Measurements from ENCODE around the gene CACNA1F.

Gene CACNA1F

GRCh38 chrX:49214996-49215526 is 18.1 kb downstream of the CACNA1F start:
- Histone ChIP-seq H3K27ac (replicated peaks) (no peak overlapping the region), H3K27me3 (ENCODE audit: insufficient read depth, poor library complexity, severe bottlenecking) (no peaks in the 10 kb centered on the region), H3K4me3 (replicated peaks; ENCODE audit: insufficient read depth, low read length) (no peak overlapping the region)
- no peak for DNase-seq (ENCODE audit: low read depth in 1 of 2, low spot score in 1 of 2)
- no peak for TF ChIP-seq CTCF (IDR thresholded peaks at IDR 0.05; ENCODE audit: insufficient read depth, low read length)
- TF ChIP-seq REST (IDR thresholded peaks at IDR 0.05; ENCODE audit: insufficient replicate concordance, low read depth), result no peak
- TF ChIP-seq SPI1 (IDR thresholded peaks at IDR 0.05; ENCODE audit: borderline replicate concordance, low read depth), result no peak
- TF ChIP-seq POLR2AphosphoS5 (IDR thresholded peaks at IDR 0.05; ENCODE audit: low read depth), result no peak

- Histone ChIP-seq H3K4me3 (replicated peaks; ENCODE audit: insufficient read depth, low read length) (no peak overlapping the region), H3K27me3 (ENCODE audit: insufficient read depth, poor library complexity, severe bottlenecking) (no peaks in the 10 kb centered on the region), H3K27ac (replicated peaks) (no peak overlapping the region)
- TF ChIP-seq GABPA (IDR thresholded peaks at IDR 0.05; ENCODE audit: low read depth) (no peak), SPI1 (IDR thresholded peaks at IDR 0.05; ENCODE audit: borderline replicate concordance, low read depth) (no peak), POLR2AphosphoS5 (IDR thresholded peaks at IDR 0.05; ENCODE audit: low read depth) (no peak), CTCF (IDR thresholded peaks at IDR 0.05; ENCODE audit: insufficient read depth, low read length) (no peak), REST (IDR thresholded peaks at IDR 0.05; ENCODE audit: insufficient replicate concordance, low read depth) (no peak)
- no peak for DNase-seq (ENCODE audit: low read depth in 1 of 2, low spot score in 1 of 2)
These were observed 18.7 kb downstream of the CACNA1F start for GRCh38 chrX:49214416-49214815.

- H3K4me3 ChIP-seq (replicated peaks; ENCODE audit: insufficient read depth, low read length), result no peak overlapping the region
- no peak for DNase-seq (ENCODE audit: low read depth in 1 of 2, low spot score in 1 of 2)
- H3K27ac ChIP-seq (replicated peaks), result no peak overlapping the region
- no peaks in the 10 kb centered on the region for H3K27me3 ChIP-seq (ENCODE audit: insufficient read depth, poor library complexity, severe bottlenecking)
- no peak for TF ChIP-seq REST (IDR thresholded peaks at IDR 0.05; ENCODE audit: insufficient replicate concordance, low read depth)
- TF ChIP-seq POLR2AphosphoS5 (IDR thresholded peaks at IDR 0.05; ENCODE audit: low read depth), result no peak
- no peak for TF ChIP-seq SPI1 (IDR thresholded peaks at IDR 0.05; ENCODE audit: borderline replicate concordance, low read depth)
- no peak for TF ChIP-seq CTCF (IDR thresholded peaks at IDR 0.05; ENCODE audit: insufficient read depth, low read length)
- no peak for TF ChIP-seq GABPA (IDR thresholded peaks at IDR 0.05; ENCODE audit: low read depth)
These were observed 20.3 kb downstream of the CACNA1F start for GRCh38 chrX:49212861-49213260.

All from HL-60 (cell line).